Adrenal gland (tissue), 5 donors: ENCODE results near the gene CTAGE1.

Source experiments
- POLR2A ChIP-seq, 2 donors: fragments of 450-650 bp; IDR thresholded peaks; one replicate each; pipeline ENCODE4 v1.6.1; 2017; ENCODE audit warnings: antibody characterized with exemption in 2 of 2, mild to moderate bottlenecking in 2 of 2, moderate library complexity in 1 of 2
- TF ChIP-seq, protein P1 (sequence below), 6 experiments: fragments of 450-650 bp in 4 of 6; fragments of 200-600 bp in 2 of 6; sonication (generic) in 1 of 6; IDR thresholded peaks; 1 replicate in 5 of 6; 2 replicates in 1 of 6; pipeline versions ENCODE4 v1.5.1 to v1.8.0; 2016 to 2021; ENCODE audit warnings: antibody characterized with exemption in 6 of 6, mild to moderate bottlenecking in 2 of 6, moderate library complexity in 1 of 6
- donor health status: DM: no; HTN: no; CAD: no.

DNA sequence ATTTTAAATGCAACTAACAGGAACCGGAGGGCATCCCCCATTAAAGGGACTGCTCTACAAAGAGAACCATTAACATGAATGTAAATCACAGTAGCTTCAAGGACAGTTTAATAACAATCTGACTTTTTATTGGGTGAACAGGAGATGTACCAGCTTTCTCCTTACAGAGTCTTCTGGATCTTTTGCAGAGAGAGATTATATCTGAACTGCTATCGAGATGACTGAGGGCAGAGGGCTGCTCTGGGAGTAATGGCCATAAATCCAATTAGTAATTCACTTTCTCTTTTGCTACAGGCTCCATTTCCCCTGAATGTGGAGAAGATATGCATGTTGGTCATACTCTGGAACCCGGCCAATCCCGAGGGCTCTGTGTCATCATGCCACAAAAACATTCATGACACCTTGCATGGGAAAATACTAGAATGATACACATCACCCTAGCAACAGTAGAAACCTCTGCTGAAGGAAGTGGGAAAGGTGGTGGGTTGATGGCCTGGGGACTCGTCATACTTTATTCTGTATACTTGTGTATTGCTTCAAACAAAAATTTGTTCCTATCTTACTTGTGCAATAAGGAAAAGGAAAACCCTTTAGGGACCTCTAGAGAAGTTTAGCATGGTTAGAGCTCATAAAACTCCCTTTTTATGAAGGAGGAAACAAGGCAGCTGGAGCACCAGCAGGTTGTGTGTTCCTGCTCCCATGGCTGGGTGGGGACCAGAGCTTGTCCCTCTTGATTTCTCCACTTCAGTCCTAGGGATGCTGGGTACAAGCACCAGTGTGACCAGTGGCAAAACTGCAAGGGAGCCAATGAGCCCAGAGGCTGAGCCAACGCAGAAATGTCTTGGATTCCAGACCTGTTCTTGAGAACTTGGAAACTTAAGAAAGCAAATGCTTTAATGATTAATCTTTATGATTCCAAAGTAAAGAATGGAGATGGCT, 26.0 kb downstream of the CTAGE1 start:
- TF ChIP-seq, protein P1, sequence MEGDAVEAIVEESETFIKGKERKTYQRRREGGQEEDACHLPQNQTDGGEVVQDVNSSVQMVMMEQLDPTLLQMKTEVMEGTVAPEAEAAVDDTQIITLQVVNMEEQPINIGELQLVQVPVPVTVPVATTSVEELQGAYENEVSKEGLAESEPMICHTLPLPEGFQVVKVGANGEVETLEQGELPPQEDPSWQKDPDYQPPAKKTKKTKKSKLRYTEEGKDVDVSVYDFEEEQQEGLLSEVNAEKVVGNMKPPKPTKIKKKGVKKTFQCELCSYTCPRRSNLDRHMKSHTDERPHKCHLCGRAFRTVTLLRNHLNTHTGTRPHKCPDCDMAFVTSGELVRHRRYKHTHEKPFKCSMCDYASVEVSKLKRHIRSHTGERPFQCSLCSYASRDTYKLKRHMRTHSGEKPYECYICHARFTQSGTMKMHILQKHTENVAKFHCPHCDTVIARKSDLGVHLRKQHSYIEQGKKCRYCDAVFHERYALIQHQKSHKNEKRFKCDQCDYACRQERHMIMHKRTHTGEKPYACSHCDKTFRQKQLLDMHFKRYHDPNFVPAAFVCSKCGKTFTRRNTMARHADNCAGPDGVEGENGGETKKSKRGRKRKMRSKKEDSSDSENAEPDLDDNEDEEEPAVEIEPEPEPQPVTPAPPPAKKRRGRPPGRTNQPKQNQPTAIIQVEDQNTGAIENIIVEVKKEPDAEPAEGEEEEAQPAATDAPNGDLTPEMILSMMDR (IDR thresholded peaks at IDR 0.05): no peak
- TF ChIP-seq POLR2A (IDR thresholded peaks at IDR 0.05): no peak
